DMS114 treated with DMSO at 0.1 percent for 48 hours (cell line): ENCODE data around the gene TMEM131L.

Source experiments
- DNase-seq: peaks from one replicate; lab custom pipeline; 2025; ENCODE audit not compliant: unreplicated experiment; lab: John Stamatoyannopoulos, UW

TMEM131L gene

DNA sequence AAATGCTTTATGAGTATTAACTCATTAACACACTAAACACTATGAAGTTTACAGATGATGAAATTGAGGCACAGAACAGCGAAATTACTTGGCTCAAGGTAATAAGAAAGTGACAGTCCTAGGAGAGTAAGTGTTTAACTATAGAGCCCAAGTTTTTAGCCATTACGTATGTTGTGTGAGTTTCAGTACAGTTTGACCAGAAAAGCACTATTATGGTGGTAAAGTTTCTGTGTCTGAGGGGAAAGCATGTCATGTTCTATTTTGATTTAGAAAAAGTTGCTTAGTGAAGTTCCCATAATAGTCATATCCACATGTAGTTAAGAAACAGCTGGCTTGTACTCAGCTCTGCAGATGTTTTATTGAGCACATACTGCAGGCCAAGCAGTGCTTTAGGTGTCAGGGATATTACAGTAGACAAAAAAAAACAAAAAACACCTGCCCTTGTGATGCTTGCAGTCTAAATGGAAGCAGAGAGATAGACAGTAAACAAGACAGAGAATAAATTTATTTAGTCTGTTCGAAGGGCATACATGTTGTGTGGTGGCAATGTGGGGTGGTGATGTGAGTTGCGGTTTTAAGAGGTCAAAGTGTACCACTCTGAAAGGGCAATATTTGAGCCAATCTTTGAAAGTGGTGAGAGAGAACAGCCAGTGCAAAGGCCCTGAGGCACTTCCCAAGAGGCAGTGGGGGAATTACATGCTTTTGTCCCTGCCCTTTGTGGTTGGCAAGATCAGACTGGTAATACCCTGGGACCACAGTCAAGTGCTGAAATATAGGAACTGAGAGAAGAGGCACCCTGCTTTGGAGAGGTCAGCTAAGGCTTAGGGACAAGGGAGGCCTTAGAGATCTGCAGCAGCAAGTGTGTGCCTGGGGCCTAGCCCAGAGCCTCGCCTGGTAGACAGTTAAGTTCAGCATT is 6.2 kb downstream of the TMEM131L start:
- no peak for DNase-seq

- DNase-seq: no peak
Measured at GRCh38 chr4:153474251-153474650, 8.1 kb downstream of the TMEM131L start.

GRCh38 chr4:153476829-153477574 is 10.8 kb downstream of the TMEM131L start:
- no peak for DNase-seq

DNA sequence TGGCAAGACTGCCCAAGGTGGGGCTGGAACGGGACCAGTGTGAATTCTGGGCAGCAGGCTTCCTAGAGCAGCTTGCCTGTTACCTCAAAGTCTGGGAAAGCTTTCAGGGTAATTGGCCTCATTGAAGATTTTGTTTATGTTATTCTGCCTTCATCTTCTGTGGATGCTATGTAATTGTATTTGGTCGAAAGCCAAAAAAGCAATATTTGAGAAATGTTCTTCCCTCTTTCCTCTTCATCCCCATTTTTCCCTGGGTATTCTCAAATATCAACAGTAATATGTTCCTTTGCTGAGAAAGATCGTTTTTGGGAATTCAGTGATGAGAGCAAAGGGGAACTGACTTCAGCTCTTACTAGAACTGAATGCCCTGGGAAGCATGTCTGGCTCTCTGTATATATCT is 12.9 kb downstream of the TMEM131L start:
- DNase-seq: no peak

DNA sequence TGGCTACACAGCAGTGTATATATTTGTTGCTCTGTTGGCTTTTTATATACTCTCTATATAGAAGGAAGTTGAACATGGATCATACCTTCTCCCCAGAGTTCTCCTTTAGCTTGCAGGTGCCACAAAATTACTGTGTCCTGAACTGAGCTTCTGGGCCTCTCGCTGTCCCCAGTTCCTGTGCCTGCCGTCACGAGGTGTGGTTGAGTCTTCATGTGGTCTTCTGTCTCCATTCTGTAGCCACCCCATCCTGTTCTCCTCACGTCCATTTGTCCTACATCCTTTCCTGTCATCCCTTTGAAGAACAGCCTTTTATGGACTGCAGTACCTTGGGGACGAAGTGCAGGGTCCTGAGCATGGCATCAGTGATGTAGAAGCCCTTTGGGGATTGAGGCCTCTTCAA is 14.5 kb downstream of the TMEM131L start:
- no peak for DNase-seq

DNA sequence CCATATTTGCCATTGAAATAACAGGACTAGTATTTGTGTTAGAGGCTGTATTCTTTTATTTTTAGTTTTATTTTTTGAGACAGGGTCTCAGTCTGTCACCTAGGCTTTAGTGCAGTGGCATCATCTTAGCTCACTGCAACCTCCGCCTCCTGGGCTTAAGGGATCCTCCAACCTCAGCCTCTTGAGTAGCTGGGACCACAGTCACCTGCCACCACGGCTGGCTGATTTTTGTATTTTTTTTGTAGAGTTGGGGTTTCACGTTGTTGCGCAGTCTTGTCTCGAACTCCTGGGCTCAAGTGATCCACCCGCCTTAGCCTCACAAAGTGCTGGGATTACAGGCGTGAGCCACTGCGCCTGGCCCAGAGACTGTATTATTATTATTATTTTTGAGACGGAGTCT is 15.3 kb downstream of the TMEM131L start:
- DNase-seq: no peak

- no peak for DNase-seq
Measured at GRCh38 chr4:153483432-153484418, 17.6 kb downstream of the TMEM131L start.

- no peak for DNase-seq
Measured at GRCh38 chr4:153485359-153485758, 19.2 kb downstream of the TMEM131L start.

- DNase-seq: no peak
Measured at GRCh38 chr4:153485860-153486259, 19.7 kb downstream of the TMEM131L start.

DNA sequence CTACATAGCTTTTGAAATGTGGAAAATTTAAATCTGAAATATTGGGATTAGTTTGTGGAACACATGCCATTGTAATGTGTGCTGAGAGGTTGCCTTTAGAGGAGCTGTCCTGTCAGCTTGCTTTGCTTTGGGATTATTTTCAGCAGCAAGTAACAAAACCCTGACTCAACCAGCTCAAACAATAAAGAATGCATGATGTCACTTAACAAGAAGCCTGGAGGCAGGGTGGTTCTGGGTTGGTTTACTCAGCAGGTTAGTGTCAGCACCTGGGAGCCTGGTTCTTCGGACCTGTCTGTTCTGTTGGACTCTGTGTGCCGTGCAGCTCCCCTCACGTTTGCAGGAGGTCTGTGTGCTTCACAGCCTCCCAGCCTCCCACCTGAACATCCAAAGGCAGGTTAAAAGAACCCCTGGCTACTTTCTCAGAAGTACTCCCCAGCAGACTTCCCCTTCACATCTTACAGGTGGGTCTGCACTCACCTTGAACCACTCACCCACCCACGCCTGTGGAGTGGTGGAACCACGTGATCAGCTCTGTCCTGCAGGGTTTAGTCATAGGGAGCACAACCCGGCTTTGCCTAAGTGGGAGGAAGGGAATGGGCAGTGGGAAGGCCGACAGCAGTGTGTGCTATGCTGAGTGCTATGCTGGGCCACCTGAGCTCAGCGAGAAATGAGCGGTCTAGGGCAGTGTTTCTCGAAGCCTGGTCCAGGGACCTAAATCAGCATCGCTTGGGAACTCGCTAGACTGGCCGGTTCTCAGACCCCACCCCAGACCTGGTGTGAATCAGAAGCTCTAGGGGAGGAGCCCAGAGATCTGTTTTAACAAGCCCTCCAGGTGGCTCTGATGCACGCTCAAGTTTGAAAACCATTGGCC is 20.4 kb downstream of the TMEM131L start:
- no peak for DNase-seq

DNA sequence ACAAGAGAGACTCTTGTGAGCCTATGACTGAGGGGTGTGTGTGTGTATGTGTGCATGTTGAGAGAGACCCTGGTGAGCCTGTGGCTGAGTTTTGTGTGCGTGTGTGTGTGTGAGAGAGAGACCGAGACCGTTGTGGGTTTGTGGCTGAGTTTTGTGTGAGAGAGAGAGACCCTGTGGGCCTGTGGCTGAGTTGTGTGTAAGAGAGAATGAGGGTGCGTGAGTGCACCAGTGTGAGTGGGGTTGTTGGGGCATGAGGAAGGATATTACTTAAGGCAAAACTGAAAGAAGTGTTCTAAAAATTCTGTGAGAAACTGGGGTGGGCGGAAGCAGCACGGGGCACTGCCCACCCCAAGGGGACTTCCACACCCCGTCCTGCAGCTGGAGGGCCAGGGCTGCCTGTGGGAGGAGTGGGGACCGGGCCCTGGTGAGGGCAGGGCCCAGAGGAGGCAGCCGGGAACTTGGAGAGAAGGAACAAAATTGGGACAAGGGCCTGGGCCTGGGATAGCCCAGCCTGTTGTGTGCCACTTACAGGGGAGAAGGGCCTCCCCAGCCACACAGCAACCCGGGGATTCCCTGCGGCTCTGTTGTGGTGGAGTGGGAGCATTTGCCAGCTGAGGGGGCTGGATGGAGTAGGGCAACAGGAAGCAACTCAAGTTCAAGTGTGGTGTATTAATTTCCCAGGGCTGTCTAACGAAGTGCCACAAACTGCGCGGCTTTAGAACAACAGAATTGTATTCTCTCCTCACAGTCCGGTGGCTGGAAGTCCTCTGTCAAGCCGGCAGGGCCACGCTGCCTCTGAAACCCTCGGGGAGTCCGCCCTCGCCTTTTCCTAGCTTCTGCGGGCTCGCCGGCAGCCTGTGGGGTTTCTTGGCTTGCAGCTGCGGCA is 22.1 kb downstream of the TMEM131L start:
- DNase-seq: no peak

DNA sequence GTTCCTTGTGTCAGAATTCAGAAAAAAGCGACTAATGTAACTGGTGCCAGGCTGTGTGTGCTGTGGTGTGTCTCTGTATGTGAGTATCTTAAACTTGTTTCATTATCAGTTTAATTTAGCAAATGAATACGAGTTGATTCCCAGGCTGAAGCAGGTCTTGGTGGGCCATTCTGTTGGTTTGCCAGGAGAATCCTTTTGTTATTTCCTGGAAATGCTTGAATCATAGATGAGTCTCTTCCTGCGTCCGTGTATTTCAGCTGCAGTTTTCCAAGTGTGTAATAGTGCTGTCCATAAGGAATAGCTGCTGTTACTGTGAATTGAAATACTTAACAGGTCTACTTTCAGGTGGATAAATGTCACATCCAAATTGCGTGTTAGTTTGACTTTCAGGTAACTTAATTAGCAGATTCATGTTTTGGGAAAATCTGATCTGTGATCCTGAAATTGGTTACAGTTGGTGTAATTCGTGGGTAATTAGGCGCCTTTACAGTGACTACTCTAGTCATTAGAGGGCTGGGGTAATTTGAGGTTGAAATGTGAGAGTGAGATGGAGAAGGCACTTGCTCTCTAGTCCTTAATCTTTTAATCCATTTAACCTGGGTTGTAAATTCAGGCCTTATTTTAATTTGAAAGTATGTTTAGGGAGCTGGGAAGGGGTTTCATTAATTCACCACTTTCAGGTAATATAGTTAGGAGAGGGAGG is 23.8 kb downstream of the TMEM131L start:
- no peak for DNase-seq

DNA sequence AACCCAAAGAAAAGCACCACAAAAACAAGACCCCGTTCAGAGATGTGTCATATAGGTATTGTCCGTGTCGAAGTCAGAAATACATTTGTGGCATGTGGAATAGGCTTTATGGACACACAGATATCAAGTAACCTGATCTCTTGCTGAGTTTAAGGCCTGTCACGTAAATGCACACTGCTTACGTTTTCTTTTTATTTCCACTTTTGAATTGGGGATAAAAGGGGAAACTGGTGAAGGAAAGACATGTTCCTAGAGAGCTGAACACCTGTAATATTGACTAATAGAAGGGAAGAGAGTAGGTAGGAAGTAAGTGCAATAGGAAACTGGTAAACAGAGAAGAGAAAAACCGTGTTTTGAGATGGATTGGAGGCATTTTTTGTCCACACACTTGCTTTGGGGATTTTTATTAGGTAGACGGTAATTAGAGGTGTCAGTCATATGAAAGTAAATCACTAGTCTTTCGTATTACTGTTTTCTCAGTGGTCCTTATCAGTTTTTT is 24.9 kb downstream of the TMEM131L start:
- DNase-seq: no peak

DNA sequence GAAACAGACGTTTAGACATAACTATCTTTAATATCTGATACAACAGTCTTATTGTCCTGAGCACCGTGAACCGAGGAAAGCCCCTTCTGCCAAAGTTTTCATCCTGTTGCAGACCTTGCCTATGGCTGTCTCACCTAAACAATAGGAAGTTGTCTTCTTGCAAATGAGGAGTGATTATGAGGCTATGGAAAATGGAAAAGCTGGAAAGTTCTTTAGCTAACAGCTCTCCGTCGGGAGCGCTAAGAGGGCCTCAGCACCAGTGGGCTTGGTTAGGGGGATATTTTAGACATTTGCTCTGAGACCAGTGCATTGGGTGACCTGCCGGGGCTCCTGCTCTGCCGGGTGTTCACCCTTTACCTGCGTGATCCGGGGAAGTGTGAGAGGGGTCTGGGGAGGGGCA is 28.4 kb downstream of the TMEM131L start:
- DNase-seq: no peak

GRCh38 chr4:153495480-153496193 is 29.5 kb downstream of the TMEM131L start:
- no peak for DNase-seq

DNA sequence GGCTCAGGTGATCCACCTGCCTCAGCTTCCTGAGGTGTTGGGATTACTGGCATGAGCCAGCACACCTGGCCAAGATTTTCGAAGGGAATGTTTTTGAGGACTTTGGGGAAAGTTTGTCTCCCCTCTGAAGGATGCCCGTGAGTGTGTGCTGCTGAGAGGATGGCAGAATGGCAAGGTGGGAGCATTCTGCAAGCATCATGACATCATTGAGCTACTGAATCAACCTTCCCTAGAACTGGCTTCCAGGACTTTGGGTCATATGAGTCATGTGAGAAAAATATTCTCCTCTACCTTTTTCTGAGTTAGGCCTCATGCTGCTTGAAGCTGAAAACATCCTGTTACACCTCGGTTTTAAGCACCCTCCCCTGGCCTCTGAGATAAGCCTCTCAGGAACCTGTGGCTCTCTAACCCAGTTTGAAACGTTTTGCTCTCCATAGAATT is 31.0 kb downstream of the TMEM131L start:
- DNase-seq: no peak
